KMS-11 (cell line): ENCODE results near the gene ARRDC5.

Source experiments
- H2AFZ ChIP-seq: fragments of 200-600 bp; sonication (generic); 2 replicates; pipeline ENCODE4 v1.6.1; 2016; ENCODE audit warnings: antibody characterized with exemption, mixed run types, low read depth
- H3K27ac ChIP-seq: fragments of 200-600 bp; sonication (generic); 2 replicates; pipeline ENCODE4 v1.6.1; 2016; ENCODE audit warnings: mild to moderate bottlenecking, mixed run types
- H3K27me3 ChIP-seq: fragments of 200-600 bp; sonication (generic); 2 replicates; pipeline ENCODE4 v1.6.1; 2017; ENCODE audit warnings: mild to moderate bottlenecking, low read depth, mixed run types, moderate library complexity; ENCODE audit not compliant: insufficient read depth
- H3K36me3 ChIP-seq: fragments of 200-600 bp; sonication (generic); 2 replicates; pipeline ENCODE4 v1.6.1; 2017; ENCODE audit warnings: mild to moderate bottlenecking, mixed run types; ENCODE audit not compliant: insufficient read depth
- H3K4me1 ChIP-seq: fragments of 200-600 bp; sonication (generic); 2 replicates; pipeline ENCODE4 v1.6.1; 2016; ENCODE audit warnings: mild to moderate bottlenecking, low read depth, mixed run types; ENCODE audit not compliant: poor library complexity, severe bottlenecking
- H3K4me2 ChIP-seq: fragments of 200-600 bp; sonication (generic); 2 replicates; pipeline ENCODE4 v1.7.0; 2016; ENCODE audit warnings: mild to moderate bottlenecking, mixed run types
- H3K4me3 ChIP-seq: fragments of 200-600 bp; sonication (generic); IDR thresholded peaks from 2 replicates; pipeline ENCODE4 v1.6.1; 2017; ENCODE audit warnings: low read depth, low read length, mixed read lengths; ENCODE audit not compliant: insufficient read depth
- H3K79me2 ChIP-seq: fragments of 200-600 bp; sonication (generic); 2 replicates; pipeline ENCODE4 v1.6.1; 2016; ENCODE audit warnings: low read depth, mixed run types; ENCODE audit not compliant: insufficient read depth
- H3K9ac ChIP-seq: fragments of 200-600 bp; sonication (generic); 2 replicates; pipeline ENCODE4 v1.6.1; 2016; ENCODE audit warnings: mild to moderate bottlenecking, mixed run types
- H4K20me1 ChIP-seq: fragments of 200-600 bp; sonication (generic); 2 replicates; pipeline ENCODE4 v1.6.1; 2016; ENCODE audit warnings: mild to moderate bottlenecking, mixed run types; ENCODE audit not compliant: insufficient read depth
- CTCF ChIP-seq: fragments of 200-600 bp; sonication (generic); conservative IDR thresholded peaks from 2 replicates; pipeline ENCODE4 v1.6.1; 2017; ENCODE audit warnings: low read depth, mild to moderate bottlenecking, antibody characterized with exemption, low read length, moderate library complexity, mixed read lengths

ARRDC5 gene

GRCh38 chr19:4870025-4870700 lies 32.5 kb downstream of the ARRDC5 start:
- H3K27ac ChIP-seq, result no peak overlapping the region
- H3K79me2 ChIP-seq, result no peaks in the 10 kb centered on the region
- no peak overlapping the region for H3K9ac ChIP-seq
- H3K4me3 ChIP-seq, result no peak overlapping the region
- TF ChIP-seq CTCF, result no peak
- H3K27me3 ChIP-seq, result no peaks in the 10 kb centered on the region; the same call in 1 of the 2 replicates
- no peaks in the 10 kb centered on the region for H4K20me1 ChIP-seq
- no peaks in the 10 kb centered on the region for H3K36me3 ChIP-seq
- no peak overlapping the region for H2AFZ ChIP-seq
- no peaks in the 10 kb centered on the region for H3K4me1 ChIP-seq
- no peak overlapping the region for H3K4me2 ChIP-seq

DNA sequence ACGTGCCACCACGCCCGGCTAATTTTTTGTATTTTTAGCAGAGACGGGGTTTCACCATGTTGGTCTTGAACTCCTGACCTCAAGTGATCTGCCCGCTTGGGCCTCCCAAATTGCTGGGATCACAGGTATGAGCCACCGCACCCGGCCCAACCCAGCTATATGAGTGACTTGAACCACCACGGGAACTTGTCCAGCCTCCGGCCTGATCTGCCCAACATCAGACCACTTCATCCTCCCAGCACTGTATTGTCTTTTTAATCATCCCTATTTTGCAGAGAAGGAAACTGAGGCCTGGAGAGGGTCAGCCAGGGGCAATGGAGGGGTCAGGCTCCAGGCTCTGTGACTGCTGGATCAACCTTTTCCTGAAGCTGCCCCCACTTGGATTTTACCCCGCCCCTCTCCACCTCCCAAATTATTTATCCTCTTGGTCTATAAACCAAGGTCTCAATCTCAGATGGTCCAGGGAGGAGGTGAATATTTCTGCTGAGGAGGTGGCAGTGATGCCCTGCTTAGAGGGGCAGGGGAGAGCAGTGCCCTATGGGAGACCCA lies 34.3 kb downstream of the ARRDC5 start:
- Histone ChIP-seq H3K4me1 (no peaks in the 10 kb centered on the region), H3K27me3 (no peaks in the 10 kb centered on the region; the same call in 1 of the 2 replicates), H3K9ac (no peak overlapping the region), H3K27ac (no peak overlapping the region), H3K79me2 (no peaks in the 10 kb centered on the region), H3K4me2 (peak overlapping the region; percentile 36; the same call in 1 of the 2 replicates), H3K4me3 (no peak overlapping the region), H3K36me3 (no peaks in the 10 kb centered on the region), H2AFZ (peak overlapping the region; percentile 82; the same call in 1 of the 2 replicates), H4K20me1 (no peaks in the 10 kb centered on the region)
- no peak for TF ChIP-seq CTCF

GRCh38 chr19:4867534-4868285 lies 35.0 kb downstream of the ARRDC5 start, which contains the start of gene PLIN3:
Gene PLIN3, minus strand, starts transcription at chr19:4867667. Its CDS starts 6,273 bp downstream, at chr19:4861394.
- no peak for TF ChIP-seq CTCF
- peak within 1 kb of the TSS; percentile 56 for H3K4me2 ChIP-seq
- H3K4me1 ChIP-seq, result no peaks in the 10 kb centered on the region
- no peaks in the 10 kb centered on the region; the same call in 1 of the 2 replicates for H3K27me3 ChIP-seq
- peak within 1 kb of the TSS; percentile 82 for H2AFZ ChIP-seq
- H3K4me3 ChIP-seq, result no peak within 1 kb of the TSS
- no peaks in the 10 kb centered on the region for H3K79me2 ChIP-seq
- peak within 1 kb of the TSS; percentile 61; the same call in 1 of the 2 replicates for H3K9ac ChIP-seq
- H4K20me1 ChIP-seq, result no peaks in the 10 kb centered on the region
- no peaks in the 10 kb centered on the region for H3K36me3 ChIP-seq
- H3K27ac ChIP-seq, result no peak within 1 kb of the TSS

GRCh38 chr19:4866595-4867424 lies 35.9 kb downstream of the ARRDC5 start:
- Histone ChIP-seq H3K9ac (peak overlapping the region; percentile 61; the same call in 1 of the 2 replicates), H3K27me3 (no peaks in the 10 kb centered on the region; the same call in 1 of the 2 replicates), H2AFZ (peak overlapping the region; percentile 82), H3K36me3 (no peaks in the 10 kb centered on the region), H3K4me3 (no peak overlapping the region), H3K4me2 (peak overlapping the region; percentile 56), H3K79me2 (no peaks in the 10 kb centered on the region), H3K4me1 (no peaks in the 10 kb centered on the region), H3K27ac (no peak overlapping the region), H4K20me1 (no peaks in the 10 kb centered on the region)
- TF ChIP-seq CTCF, result no peak
